ENCODE data around the gene CYP4F12.

DNA sequence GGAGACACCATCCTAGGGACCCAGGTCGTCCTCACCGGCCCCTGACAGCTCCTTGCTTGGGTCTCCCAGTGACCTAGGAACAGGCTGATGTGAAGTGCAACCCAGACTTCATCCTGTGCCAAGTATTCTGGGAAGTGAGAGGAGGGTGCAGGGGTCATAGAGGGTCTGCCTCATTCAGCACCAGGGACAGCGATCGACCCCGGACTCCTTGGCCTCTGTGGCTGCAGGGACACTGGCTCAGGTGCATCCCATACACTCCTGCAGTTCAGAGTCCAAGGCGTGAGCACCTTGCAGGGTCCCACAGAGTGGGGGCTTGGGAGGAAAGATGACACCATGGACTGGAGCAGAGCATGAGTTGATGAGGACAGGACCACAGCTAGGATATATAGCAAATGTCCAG lies 44.9 kb downstream of the CYP4F12 start:
- TF ChIP-seq YY1 (IDR thresholded peaks at IDR 0.05; ENCODE audit: insufficient read depth, insufficient read length) (no peak), ZNF274 (IDR thresholded peaks at IDR 0.05; ENCODE audit: low read depth, low read length) (no peak)

All from NT2/D1 (cell line).